GM12892 (cell line): ENCODE results near the gene HOMEZ.
"Not testable (repeated sequence)": the region's sequence is repeated elsewhere in the genome, so short reads cannot be mapped to it uniquely, and the experiment has no call there.

Experiments
- DNase-seq: peaks from one replicate; pipeline ENCODE4 v3.0.0; 2011; ENCODE audit not compliant: insufficient read length
- FAIRE-seq: peaks from 2 replicates; lab custom pipeline; 2011; peaks lifted over from hg19 to GRCh38; lab: Jason Lieb, UNC
- POLR2A ChIP-seq: IDR thresholded peaks from 2 replicates; pipeline ENCODE4 v1.6.1; 2011; ENCODE audit warnings: low read depth, low read length, control low read depth
- POLR2AphosphoS5 ChIP-seq: IDR thresholded peaks from 2 replicates; pipeline ENCODE4 v1.6.1; 2011; ENCODE audit warnings: low read depth, low read length, control low read depth
- TAF1 ChIP-seq: IDR thresholded peaks from 2 replicates; pipeline ENCODE4 v1.6.1; 2011; ENCODE audit warnings: low read depth, mild to moderate bottlenecking, control low read depth, low read length, borderline replicate concordance

Gene HOMEZ

GRCh38 chr14:23259426-23259825 is 26.5 kb downstream of the HOMEZ start:
- FAIRE-seq (no peak), DNase-seq (no peak)
- TF ChIP-seq POLR2A: no peak

DNA sequence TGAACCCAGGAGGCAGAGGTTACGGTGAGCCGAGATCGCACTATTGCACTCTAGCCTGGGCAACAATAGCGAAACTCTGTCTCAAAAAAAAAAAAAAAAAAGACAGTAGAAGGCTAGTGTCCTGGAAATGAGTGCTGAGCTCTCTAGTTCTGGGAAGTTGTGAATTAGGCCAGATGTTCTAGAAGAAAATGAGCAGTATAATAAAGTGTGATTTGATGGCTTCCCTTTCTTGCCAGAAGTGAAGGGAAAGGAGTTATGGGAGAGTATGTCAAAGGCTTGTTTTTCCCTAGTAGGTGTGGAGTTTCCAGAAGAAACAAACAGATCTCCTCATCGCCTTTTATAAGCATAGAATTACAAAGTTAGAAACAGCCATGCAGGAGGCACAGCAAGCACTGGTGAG is 27.7 kb downstream of the HOMEZ start:
- FAIRE-seq: no peak
- TF ChIP-seq POLR2AphosphoS5: no peak
- TF ChIP-seq TAF1: no peak
- no peak for TF ChIP-seq POLR2A
- no peak for DNase-seq

DNA sequence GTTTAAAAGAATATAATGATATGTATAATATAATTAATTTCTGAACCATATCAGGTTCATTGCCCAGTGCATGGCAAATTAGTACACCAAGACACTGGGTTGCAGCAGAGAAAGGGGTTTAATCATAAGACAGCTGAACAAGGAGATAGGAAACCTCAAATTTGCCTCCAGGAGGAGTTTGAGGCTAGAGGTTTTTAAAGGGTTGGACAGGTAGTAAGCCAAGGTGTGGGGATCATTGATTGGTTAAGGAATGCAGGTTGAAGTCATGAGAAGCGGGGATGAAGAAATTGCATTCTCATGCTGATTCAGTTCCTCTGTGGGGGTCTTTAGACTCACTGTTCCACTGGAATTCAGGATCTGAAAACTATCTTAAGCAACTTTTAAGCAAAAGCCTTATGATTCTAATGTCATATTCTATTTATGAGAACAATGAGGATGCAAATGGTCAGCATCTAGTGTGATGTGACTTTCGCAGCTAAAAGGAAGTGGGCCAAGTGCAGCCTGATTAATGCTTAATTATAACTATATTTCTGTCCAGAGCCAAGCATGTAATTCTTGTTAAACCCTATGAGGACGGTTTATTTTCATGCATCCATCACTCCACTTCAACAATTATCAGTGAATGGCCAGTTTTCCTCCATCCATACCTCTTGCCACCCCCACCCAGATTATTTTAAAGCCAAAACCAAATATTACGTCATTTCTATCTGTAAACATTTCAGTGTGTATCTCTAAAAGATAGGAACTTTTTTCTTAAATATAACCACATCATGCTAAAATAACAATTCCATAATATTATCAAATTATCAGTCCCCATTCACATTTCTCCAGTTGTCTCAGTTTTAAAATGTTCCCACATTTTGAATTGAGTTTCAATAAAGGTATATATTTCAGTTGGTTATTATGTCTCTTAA is 33.3 kb downstream of the HOMEZ start:
- TF ChIP-seq POLR2AphosphoS5 (no peak), TAF1 (no peak), POLR2A (no peak)
- DNase-seq (no peak), FAIRE-seq (no peak)

DNA sequence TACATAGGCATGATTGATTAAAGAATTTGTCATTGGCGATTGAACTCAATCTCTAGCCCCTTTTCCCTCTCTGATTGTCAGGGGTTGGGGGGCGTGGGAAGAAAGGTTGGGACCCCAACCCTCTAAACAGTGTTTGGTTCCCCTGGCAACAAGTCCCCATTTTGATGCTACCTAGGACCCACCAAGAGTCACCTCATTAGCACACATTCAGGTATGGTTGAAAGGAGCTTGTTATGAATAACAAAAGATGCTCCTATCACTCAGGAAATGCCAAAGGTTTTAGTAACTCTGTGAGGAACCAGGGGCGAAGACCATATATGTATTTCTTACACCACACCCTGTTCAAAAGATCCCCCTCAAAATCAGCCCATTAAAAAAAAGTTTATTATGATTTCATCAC is 33.9 kb downstream of the HOMEZ start:
- DNase-seq: no peak
- FAIRE-seq: no peak
- no peak for TF ChIP-seq POLR2AphosphoS5

GRCh38 chr14:23249824-23250223 is 36.1 kb downstream of the HOMEZ start:
- DNase-seq: no peak
- no peak for TF ChIP-seq TAF1
- FAIRE-seq: no peak

GRCh38 chr14:23248601-23249000 is 37.3 kb downstream of the HOMEZ start:
- no peak for FAIRE-seq
- no peak for DNase-seq
- no peak for TF ChIP-seq TAF1
- TF ChIP-seq POLR2A: no peak
- no peak for TF ChIP-seq POLR2AphosphoS5

DNA sequence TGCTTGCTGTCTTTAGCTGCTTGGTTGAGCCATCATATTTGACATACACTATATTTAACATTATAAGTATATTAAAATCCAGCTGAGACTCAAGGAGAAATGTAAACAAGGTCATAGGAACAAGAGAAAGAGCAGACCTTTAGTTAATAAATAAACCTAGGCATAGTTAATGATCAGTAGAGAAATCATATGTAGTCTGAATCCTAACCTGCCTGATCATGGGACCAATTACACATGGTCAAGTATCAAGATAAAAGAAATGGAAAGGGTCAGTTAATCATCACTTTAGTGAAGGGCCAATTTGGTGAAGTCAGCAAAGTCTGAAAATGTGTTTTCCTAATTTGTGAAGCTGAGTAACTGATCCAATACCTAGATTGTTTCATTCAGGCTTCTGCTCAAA is 40.6 kb downstream of the HOMEZ start:
- TF ChIP-seq POLR2AphosphoS5 (no peak), POLR2A (no peak), TAF1 (no peak)
- FAIRE-seq: no peak

GRCh38 chr14:23243066-23243465 is 42.9 kb downstream of the HOMEZ start:
- TF ChIP-seq TAF1 (no peak), POLR2A (no peak), POLR2AphosphoS5 (no peak)
- FAIRE-seq (no peak), DNase-seq (no peak)

More for the DNA sequence above, 40.6 kb downstream of the HOMEZ start:
- DNase-seq: no peak

GRCh38 chr14:23242076-23242475 is 43.9 kb downstream of the HOMEZ start:
- no peak for DNase-seq
- FAIRE-seq: no peak
- no peak for TF ChIP-seq POLR2AphosphoS5
- no peak for TF ChIP-seq POLR2A
- TF ChIP-seq TAF1: no peak

DNA sequence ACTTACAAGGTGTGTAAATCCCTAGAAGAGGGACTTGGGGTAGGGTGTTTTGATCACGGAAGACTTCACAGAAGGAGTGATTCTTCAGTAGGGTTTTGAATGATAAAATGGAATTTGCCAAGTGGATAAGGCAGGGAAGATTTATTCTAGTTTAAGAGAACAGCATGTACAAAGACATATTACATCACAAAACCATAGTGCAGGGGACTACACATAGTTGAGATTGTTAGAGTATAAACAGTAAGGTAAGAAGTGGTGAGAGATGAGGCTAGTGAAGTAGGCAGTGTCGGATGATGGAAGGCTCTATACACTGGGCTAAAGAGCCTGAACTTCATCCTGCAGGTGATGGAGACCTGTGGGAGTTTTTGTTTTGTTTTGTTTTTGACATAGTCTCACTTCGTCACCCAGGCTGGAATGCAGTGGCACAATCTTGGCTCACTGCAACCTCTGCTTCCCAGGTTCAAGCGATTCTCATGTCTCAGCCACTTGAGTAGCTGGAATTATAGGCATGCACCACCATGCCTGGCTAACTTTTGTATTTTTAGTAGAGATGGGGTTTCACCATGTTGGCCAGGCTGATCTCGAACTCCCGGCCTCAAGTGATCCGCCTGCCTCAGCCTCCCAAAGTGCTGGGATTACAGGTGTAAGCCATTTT is 44.7 kb downstream of the HOMEZ start:
- FAIRE-seq, DNase-seq: not testable (repeated sequence)

DNA sequence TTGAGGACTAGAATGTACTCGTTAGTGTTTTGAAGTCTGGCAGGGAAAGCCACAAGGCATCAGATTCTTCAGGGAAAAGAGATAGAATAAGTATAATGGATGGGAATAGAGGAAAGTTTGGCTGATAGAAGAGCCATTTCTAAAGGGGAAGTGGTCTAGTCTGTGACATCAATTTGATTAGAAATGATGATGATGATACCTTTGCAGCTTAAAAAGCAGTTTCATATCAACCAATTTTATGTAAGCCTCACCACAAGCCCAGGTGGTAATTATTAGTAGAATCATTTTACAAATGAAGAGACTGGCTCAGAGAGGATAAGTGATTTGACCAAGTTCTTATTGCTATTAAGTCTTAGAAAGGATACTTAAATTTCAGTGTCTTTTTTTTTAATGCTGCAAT is 45.3 kb downstream of the HOMEZ start:
- FAIRE-seq (no peak), DNase-seq (no peak)
- TF ChIP-seq POLR2AphosphoS5 (no peak), TAF1 (no peak), POLR2A (no peak)
